Measurements from ENCODE around the gene NDFIP2.

Gene NDFIP2

GRCh38 chr13:79529817-79530216, 48.9 kb downstream of the NDFIP2 start:
- Histone ChIP-seq H3K4me1 (ENCODE audit: low read depth, poor library complexity, severe bottlenecking) (no peaks in the 10 kb centered on the region), H3K27me3 (ENCODE audit: insufficient read depth, low read depth) (no peaks in the 10 kb centered on the region), H3K79me2 (ENCODE audit: insufficient read depth, low read depth) (no peaks in the 10 kb centered on the region), H3K4me2 (no peak overlapping the region), H4K20me1 (ENCODE audit: insufficient read depth) (no peaks in the 10 kb centered on the region), H2AFZ (ENCODE audit: low read depth) (no peak overlapping the region), H3K36me3 (ENCODE audit: insufficient read depth) (no peaks in the 10 kb centered on the region), H3K27ac (no peak overlapping the region), H3K4me3 (IDR thresholded peaks at IDR 0.05; ENCODE audit: insufficient read depth, low read depth, low read length) (no peak overlapping the region), H3K9ac (no peak overlapping the region)
- TF ChIP-seq, protein P1, sequence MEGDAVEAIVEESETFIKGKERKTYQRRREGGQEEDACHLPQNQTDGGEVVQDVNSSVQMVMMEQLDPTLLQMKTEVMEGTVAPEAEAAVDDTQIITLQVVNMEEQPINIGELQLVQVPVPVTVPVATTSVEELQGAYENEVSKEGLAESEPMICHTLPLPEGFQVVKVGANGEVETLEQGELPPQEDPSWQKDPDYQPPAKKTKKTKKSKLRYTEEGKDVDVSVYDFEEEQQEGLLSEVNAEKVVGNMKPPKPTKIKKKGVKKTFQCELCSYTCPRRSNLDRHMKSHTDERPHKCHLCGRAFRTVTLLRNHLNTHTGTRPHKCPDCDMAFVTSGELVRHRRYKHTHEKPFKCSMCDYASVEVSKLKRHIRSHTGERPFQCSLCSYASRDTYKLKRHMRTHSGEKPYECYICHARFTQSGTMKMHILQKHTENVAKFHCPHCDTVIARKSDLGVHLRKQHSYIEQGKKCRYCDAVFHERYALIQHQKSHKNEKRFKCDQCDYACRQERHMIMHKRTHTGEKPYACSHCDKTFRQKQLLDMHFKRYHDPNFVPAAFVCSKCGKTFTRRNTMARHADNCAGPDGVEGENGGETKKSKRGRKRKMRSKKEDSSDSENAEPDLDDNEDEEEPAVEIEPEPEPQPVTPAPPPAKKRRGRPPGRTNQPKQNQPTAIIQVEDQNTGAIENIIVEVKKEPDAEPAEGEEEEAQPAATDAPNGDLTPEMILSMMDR (conservative IDR thresholded peaks at IDR 0.05; ENCODE audit: low read depth, low read length), result no peak

- no peaks in the 10 kb centered on the region for H3K79me2 ChIP-seq (ENCODE audit: insufficient read depth, low read depth)
- no peak overlapping the region for H3K27ac ChIP-seq
- no peaks in the 10 kb centered on the region for H3K4me1 ChIP-seq (ENCODE audit: low read depth, poor library complexity, severe bottlenecking)
- H3K4me3 ChIP-seq (IDR thresholded peaks at IDR 0.05; ENCODE audit: insufficient read depth, low read depth, low read length), result no peak overlapping the region
- TF ChIP-seq, protein P1 (conservative IDR thresholded peaks at IDR 0.05; ENCODE audit: low read depth, low read length), result no peak
- no peak overlapping the region for H3K4me2 ChIP-seq
- no peak overlapping the region for H3K9ac ChIP-seq
- no peak overlapping the region for H2AFZ ChIP-seq (ENCODE audit: low read depth)
- no peaks in the 10 kb centered on the region for H3K36me3 ChIP-seq (ENCODE audit: insufficient read depth)
- no peaks in the 10 kb centered on the region for H4K20me1 ChIP-seq (ENCODE audit: insufficient read depth)
- H3K27me3 ChIP-seq (ENCODE audit: insufficient read depth, low read depth), result no peaks in the 10 kb centered on the region
Observed at GRCh38 chr13:79530270-79530669, 49.3 kb downstream of the NDFIP2 start.

- Histone ChIP-seq H3K9ac (no peak overlapping the region), H3K4me2 (no peak overlapping the region), H3K4me3 (IDR thresholded peaks at IDR 0.05; ENCODE audit: insufficient read depth, low read depth, low read length) (no peak overlapping the region), H3K27me3 (ENCODE audit: insufficient read depth, low read depth) (no peaks in the 10 kb centered on the region), H3K4me1 (ENCODE audit: low read depth, poor library complexity, severe bottlenecking) (no peaks in the 10 kb centered on the region), H2AFZ (ENCODE audit: low read depth) (no peak overlapping the region), H4K20me1 (ENCODE audit: insufficient read depth) (no peaks in the 10 kb centered on the region), H3K27ac (no peak overlapping the region), H3K79me2 (ENCODE audit: insufficient read depth, low read depth) (no peaks in the 10 kb centered on the region), H3K36me3 (ENCODE audit: insufficient read depth) (no peaks in the 10 kb centered on the region)
- TF ChIP-seq, protein P1 (conservative IDR thresholded peaks at IDR 0.05; ENCODE audit: low read depth, low read length), result no peak
Observed at GRCh38 chr13:79531542-79532254, 50.7 kb downstream of the NDFIP2 start.

- H3K27ac ChIP-seq, result no peak overlapping the region
- no peaks in the 10 kb centered on the region for H3K27me3 ChIP-seq (ENCODE audit: insufficient read depth, low read depth)
- no peak overlapping the region for H3K4me2 ChIP-seq
- no peaks in the 10 kb centered on the region for H3K36me3 ChIP-seq (ENCODE audit: insufficient read depth)
- no peak overlapping the region for H3K9ac ChIP-seq
- no peaks in the 10 kb centered on the region for H3K4me1 ChIP-seq (ENCODE audit: low read depth, poor library complexity, severe bottlenecking)
- TF ChIP-seq, protein P1 (conservative IDR thresholded peaks at IDR 0.05; ENCODE audit: low read depth, low read length), result no peak
- no peaks in the 10 kb centered on the region for H3K79me2 ChIP-seq (ENCODE audit: insufficient read depth, low read depth)
- no peaks in the 10 kb centered on the region for H4K20me1 ChIP-seq (ENCODE audit: insufficient read depth)
- no peak overlapping the region for H2AFZ ChIP-seq (ENCODE audit: low read depth)
- no peak overlapping the region for H3K4me3 ChIP-seq (IDR thresholded peaks at IDR 0.05; ENCODE audit: insufficient read depth, low read depth, low read length)
Observed at GRCh38 chr13:79532576-79532975, 51.6 kb downstream of the NDFIP2 start.

Data from KMS-11 (cell line).